Measurements from ENCODE around the gene ZNF761.
A peak's percentile ranks its signal among the peaks of the same experiment; 100 is the strongest.
"Not testable (repeated sequence)": the region's sequence is repeated elsewhere in the genome, so short reads cannot be mapped to it uniquely, and the experiment has no call there.

ZNF761 gene

DNA sequence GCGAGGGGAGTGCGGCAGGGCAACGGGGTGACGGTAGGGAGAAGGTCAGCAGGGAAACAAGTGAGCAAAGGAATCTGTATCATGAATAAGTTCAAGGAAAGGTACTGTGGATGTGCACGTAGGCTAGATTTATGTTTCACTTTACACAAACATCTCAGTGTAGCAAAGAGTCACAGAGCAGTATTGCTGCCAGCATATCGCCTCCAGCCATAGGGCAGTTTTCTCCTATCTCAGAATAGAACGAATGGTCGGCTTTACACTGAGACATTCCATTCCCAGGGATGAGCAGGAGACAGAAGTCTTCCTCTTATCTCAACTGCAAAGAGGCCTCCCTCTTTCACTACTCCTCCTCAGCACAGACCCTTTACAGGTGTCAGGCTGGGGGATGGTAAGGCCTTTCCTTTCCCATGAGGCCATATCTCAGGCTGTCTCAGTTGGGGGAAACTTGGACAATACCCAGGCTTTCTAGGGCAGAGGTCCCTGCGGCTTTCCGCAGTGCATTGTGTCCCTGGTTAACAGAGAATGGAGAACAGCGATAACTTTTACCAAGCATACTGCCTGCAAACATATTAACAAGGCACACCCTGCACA lies 28.4 kb downstream of the ZNF761 start:
- not testable (repeated sequence) for DNase-seq (ENCODE audit: low read depth, low spot score)

GRCh38 chr19:53461866-53462265 lies 30.1 kb downstream of the ZNF761 start:
- no peak for DNase-seq (ENCODE audit: low read depth, low spot score)

DNA sequence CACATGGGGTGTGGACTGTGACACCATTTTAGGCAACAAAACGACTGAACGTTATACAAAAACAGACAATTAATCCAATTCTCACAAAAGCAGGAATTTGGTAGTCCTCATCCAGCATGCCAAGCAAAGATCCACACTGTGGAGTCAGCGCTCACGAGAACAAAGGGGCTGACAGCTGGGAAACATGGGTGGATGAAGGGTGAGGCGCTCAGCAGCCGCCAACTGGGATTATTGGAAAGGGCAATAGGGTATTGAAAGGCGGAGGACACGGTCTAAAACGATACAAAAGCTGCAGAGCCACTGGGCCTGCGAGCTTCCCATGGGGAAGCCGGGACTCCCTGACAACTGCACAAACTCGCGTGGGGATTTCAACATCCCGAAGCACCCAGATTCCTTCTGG lies 31.1 kb downstream of the ZNF761 start:
- no peak for DNase-seq (ENCODE audit: low read depth, low spot score)

GRCh38 chr19:53463263-53463662 lies 31.5 kb downstream of the ZNF761 start:
- no peak for DNase-seq (ENCODE audit: low read depth, low spot score)

DNA sequence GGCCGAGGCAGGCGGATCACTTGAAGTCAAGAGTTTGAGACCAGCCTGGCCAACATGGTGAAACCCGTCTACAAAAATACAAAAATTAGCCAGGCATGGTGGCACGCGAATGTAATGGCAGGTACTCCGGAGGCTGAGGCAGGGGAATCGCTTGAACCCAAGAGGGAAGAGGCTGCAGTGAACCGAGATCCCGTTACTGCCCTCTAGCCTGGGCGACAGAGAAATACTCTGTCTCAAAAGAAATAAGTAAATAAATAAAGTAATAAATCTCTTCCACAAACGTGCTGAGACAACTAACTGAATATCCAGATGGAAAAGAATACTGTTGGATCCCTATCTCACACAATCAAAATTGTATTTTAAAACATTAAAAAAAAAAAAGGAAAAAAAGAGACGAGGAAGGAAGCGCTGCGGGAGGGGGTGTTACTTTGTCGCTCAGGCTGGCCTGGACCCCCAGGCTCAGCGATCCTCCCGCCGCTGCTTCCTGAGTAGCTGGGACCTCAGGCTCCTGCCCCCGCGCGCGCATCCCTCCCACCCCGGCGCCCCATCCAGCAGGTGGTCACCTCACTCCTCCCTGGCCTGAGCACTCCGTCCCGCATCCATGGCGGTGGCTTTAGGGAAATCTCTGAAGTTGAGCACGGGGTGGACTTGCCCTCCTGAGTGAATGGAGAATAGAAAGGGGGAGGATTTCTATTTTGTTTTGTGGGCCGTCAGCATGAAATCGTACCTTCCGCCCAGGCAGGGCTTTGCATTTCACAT lies 35.1 kb downstream of the ZNF761 start:
- DNase-seq (ENCODE audit: low read depth, low spot score), result no peak

DNA sequence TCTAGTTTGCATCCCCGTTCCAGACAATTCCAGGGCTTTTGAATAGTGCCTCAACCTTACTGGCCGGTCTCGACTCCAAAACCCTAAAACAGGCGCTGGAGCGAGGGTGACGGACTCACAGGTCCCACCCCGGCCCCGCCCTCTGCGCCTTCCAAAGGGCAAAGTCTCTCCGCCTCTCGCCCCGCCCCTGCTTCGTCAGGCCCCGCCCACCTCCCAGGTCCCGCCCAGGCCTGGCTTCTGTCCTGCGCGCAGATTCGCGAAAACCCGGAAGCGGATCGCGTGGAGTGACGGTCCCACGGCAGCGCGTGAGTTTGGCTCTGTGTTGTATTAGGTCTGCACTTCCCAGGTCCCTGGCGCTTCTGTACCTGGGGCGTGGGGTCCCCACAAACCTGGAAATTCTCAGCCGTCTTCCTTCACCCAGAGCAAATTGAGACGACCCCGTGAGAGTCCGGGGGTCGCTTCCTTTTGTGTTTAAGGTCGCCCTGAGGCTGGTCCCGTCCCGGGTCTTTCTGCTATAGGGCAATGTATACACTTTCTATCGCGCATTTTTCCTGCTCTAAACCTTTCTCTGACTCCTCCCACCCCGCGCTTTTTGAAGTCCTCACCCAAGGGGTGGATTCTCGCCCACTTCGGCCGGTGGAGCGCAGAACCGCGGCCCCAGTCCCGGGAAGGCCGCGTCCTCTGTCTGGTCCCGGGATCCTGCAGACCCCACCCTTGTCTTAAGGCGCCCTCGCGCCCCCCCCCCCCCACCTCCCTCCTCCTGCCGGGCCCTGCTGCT lies 35.9 kb downstream of the ZNF761 start, which contains the start of gene ZNF813:
ZNF813 (plus strand) TSS at position 249 of the 778 bp plus-strand sequence. CDS start 16,090 bp downstream, outside the sequence.
- DNase-seq (ENCODE audit: low read depth, low spot score), result peak; percentile 57

DNA sequence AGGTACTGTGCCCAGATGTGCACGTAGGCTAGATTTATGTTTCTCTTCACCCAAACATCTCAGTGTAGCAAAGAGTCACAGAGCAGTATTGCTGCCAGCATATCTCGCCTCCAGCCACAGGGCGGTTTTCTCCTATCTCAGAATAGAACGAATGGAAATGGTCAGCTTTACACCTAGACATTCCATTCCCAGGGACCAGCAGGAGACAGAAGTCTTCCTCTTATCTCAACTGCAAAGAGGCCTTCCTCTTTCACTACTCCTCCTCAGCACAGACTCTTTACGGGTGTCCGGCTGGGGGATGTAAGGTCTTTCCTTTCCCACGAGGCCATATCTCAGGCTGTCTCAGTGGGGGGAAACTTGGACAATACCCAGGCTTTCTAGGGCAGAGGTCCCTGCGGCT lies 36.8 kb downstream of the ZNF761 start:
- not testable (repeated sequence) for DNase-seq (ENCODE audit: low read depth, low spot score)

GRCh38 chr19:53471916-53472315 lies 40.1 kb downstream of the ZNF761 start:
- DNase-seq (ENCODE audit: low read depth, low spot score), result no peak

DNA sequence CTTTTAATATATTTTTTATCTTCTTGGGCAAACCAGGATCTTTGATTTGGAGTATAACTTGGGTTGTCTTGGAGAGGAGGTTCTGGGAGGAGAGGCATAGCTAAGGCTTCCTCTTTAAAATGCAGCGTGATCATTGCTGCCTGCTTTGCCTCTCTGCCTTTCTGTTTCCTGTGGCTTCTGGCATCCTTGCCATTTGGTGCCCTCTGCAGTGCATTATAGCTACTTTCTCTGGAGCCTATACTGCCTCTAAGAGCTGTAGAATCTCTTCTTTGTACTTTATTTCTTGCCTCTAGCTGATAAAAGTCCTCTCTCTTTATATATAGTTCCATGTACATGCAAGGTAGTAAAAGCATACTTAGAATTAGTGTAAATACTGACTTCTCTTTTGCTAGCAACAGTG lies 43.0 kb downstream of the ZNF761 start:
- not testable (repeated sequence) for DNase-seq (ENCODE audit: low read depth, low spot score)

DNA sequence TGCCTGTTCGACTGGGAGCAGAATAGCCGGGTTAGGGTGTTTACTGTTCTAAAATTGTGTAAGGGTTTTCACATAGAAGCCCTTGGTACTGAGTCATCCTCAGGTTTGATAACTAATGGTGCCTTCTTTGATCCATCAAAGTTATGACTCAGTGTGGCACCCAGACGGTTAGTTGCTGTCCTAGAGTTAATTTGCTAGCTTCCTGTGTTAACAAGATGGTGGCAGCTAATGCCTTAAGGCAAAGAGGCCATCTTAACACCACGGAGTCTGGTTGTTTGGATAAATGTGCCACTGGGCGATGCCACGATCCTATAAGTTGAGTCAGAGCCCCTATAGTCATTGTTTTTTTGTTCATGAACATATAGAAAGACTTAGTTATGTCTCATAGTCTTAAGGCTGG lies 43.7 kb downstream of the ZNF761 start:
- not testable (repeated sequence) for DNase-seq (ENCODE audit: low read depth, low spot score)

- DNase-seq (ENCODE audit: low read depth, low spot score), result not testable (repeated sequence)
These were observed 52.0 kb downstream of the ZNF761 start for GRCh38 chr19:53483751-53484150.

DNA sequence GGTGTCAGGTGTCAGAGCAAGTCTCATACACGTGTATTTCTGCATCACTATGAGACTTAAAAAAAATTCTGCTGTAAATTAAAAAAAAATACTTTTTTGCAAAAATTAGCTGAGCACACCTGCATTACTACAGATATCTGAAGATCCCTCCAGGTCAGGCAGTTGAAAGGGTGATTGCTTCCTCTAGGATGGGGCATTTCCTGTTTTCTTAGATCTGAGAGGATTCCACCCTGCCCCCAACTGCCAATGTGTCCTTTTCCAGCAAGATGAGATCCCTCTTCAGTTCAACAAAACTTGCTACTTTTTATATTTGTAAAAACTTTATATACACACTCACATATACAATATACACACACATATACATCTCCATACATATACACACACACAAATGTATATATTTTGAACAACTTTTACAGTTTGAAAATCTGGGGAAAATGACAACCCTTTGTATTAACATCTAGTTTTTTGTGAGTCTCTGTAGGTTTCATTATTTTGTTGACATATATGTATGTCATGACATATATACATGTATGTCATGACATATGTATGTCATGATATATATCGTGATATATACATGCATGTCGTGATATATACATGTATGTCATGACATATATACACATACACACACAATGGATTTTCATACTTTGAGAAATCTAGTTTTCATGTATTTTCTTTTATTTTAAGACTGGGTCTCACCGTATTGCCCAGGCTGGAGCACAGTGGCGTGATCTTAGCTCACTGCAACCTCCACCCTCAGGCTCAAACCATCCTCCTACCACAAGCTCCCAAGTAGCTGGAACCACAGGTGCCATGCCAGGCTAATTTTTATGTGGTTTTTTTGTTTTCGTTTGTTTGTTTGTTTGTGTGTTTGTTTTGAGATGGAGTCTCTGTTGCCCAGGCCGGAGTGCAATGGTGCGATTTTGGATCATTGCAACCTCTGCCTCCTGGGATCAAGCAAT lies 53.5 kb downstream of the ZNF761 start:
- DNase-seq (ENCODE audit: low read depth, low spot score), result no peak

GRCh38 chr19:53492153-53492552 lies 60.4 kb downstream of the ZNF761 start:
- DNase-seq (ENCODE audit: low read depth, low spot score), result no peak

DNA sequence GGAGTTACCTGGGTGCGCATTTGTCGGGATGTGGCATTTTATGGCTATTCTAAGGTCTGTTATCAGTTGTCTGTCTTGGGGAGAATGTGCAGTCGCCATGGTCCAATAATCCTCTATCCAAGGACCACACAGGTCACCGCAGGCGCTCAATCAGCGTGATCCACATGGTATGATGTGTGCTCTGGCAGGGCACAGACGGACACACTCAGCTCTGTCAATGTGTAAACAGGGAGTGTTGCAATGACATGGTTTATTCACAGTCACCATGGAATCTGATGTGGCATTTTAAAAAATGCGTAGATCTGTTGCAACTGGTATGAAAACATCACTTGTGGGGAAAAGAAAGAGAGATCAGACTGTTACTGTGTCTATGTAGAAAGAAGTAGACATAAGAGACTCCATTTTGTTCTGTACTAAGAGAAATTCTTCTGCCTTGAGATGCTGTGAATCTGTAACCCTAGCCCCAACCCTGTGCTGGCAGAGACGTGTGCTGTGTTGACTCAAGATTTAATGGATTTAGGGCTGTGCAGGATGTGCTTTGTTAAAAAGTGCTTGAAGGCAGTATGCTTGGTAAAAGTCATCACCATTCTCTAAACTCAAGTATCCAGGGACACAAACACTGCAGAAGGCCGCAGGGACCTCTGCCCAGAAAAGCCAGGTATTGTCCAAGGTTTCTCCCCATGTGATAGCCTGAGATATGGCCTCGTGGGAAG lies 65.7 kb downstream of the ZNF761 start:
- DNase-seq (ENCODE audit: low read depth, low spot score), result not testable (repeated sequence)

GRCh38 chr19:53498024-53498395 lies 66.2 kb downstream of the ZNF761 start:
- not testable (repeated sequence) for DNase-seq (ENCODE audit: low read depth, low spot score)

- DNase-seq (ENCODE audit: low read depth, low spot score), result not testable (repeated sequence)
These were observed 71.4 kb downstream of the ZNF761 start for GRCh38 chr19:53503151-53503550.

GRCh38 chr19:53503671-53504364 lies 72.0 kb downstream of the ZNF761 start:
- DNase-seq (ENCODE audit: low read depth, low spot score), result not testable (repeated sequence)

GRCh38 chr19:53504365-53504703 lies 72.5 kb downstream of the ZNF761 start:
- DNase-seq (ENCODE audit: low read depth, low spot score), result not testable (repeated sequence)

- no peak for DNase-seq (ENCODE audit: low read depth, low spot score)
These were observed 73.1 kb downstream of the ZNF761 start for GRCh38 chr19:53504885-53505284.

- DNase-seq (ENCODE audit: low read depth, low spot score), result no peak
These were observed 74.9 kb downstream of the ZNF761 start for GRCh38 chr19:53506728-53507127.
